Liver (tissue), 9 donors: ENCODE data around the gene C1QTNF4. TPM values are rescaled to one million over a fixed set of nuclear protein-coding genes. Genes with fewer than 3 reads are reported as not detected.

Experiments used
- DNase-seq: peaks from one replicate; pipeline ENCODE4 v3.0.0-alpha.2; 2017; ENCODE audit warnings: low spot score
- H3K27ac ChIP-seq, 2 donors: one replicate each; pipeline ENCODE4 v1.7.0; 2013; ENCODE audit warnings: inconsistent platforms in 2 of 2, low read length in 2 of 2, control low read depth in 1 of 2, low read depth in 1 of 2, mild to moderate bottlenecking in 1 of 2
- H3K27me3 ChIP-seq, 4 donors: one replicate each; pipeline versions ENCODE4 v1.6.1 to v1.7.0; 2013; ENCODE audit warnings: low read length in 3 of 4, inconsistent platforms in 1 of 4, mild to moderate bottlenecking in 1 of 4, moderate library complexity in 1 of 4; ENCODE audit not compliant: control insufficient read depth in 4 of 4, insufficient read depth in 4 of 4
- H3K36me3 ChIP-seq, 4 donors: one replicate each; pipeline versions ENCODE4 v1.6.1 to v1.7.0; 2013; ENCODE audit warnings: low read length in 3 of 4, mild to moderate bottlenecking in 3 of 4, low read depth in 1 of 4, moderate library complexity in 1 of 4; ENCODE audit not compliant: control insufficient read depth in 4 of 4, insufficient read depth in 3 of 4
- H3K4me1 ChIP-seq, 4 donors: one replicate each; pipeline versions ENCODE4 v1.6.1 to v1.7.0; 2013; ENCODE audit warnings: low read length in 3 of 4, mild to moderate bottlenecking in 3 of 4, moderate library complexity in 1 of 4; ENCODE audit not compliant: control insufficient read depth in 4 of 4, insufficient read depth in 4 of 4
- H3K4me3 ChIP-seq, 3 donors: one replicate each; pipeline versions ENCODE4 v1.6.1 to v1.7.0; 2013; ENCODE audit warnings: low read length in 3 of 3, control low read depth in 1 of 3, low read depth in 1 of 3, mild to moderate bottlenecking in 1 of 3
- H3K9ac ChIP-seq, 2 donors: one replicate each; pipeline ENCODE4 v1.7.0; 2013; ENCODE audit warnings: low read length in 2 of 2, mild to moderate bottlenecking in 2 of 2, moderate library complexity in 2 of 2, control low read depth in 1 of 2, low read depth in 1 of 2
- H3K9me3 ChIP-seq, 4 donors: one replicate each; pipeline versions ENCODE4 v1.6.1 to v1.7.0; 2013; ENCODE audit warnings: low read length in 3 of 4; ENCODE audit not compliant: control insufficient read depth in 4 of 4
- ATF3 ChIP-seq: IDR thresholded peaks from 2 replicates; pipeline ENCODE4 v1.6.1; 2016; ENCODE audit warnings: antibody characterized with exemption
- CTCF ChIP-seq: fragments of 150-350 bp; IDR thresholded peaks from 2 replicates; pipeline ENCODE4 v1.5.1; 2017; ENCODE audit warnings: improper control_type of control experiment, low read depth, low read length; ENCODE audit not compliant: missing input control
- EGR1 ChIP-seq, 2 donors: IDR thresholded peaks; 2 replicates each; pipeline ENCODE4 v1.6.1; 2016 to 2018; ENCODE audit warnings: antibody characterized with exemption in 2 of 2, low read depth in 2 of 2
- FOXA1 ChIP-seq: IDR thresholded peaks from 2 replicates; pipeline ENCODE4 v1.6.1; 2016; ENCODE audit warnings: antibody characterized with exemption
- FOXA2 ChIP-seq: IDR thresholded peaks from 2 replicates; pipeline ENCODE4 v1.6.1; 2016; ENCODE audit warnings: antibody characterized with exemption
- GABPA ChIP-seq, 2 donors: IDR thresholded peaks in 1 of 2; conservative IDR thresholded peaks in 1 of 2; 2 replicates each; pipeline ENCODE4 v1.6.1; 2016; ENCODE audit warnings: antibody characterized with exemption in 2 of 2, mild to moderate bottlenecking in 1 of 2, moderate library complexity in 1 of 2
- HNF4A ChIP-seq, 2 donors: conservative IDR thresholded peaks; 2 replicates each; pipeline ENCODE4 v1.6.1; 2016; ENCODE audit warnings: antibody characterized with exemption in 2 of 2, mild to moderate bottlenecking in 2 of 2
- HNF4G ChIP-seq: IDR thresholded peaks from 2 replicates; pipeline ENCODE4 v1.6.1; 2016; ENCODE audit warnings: antibody characterized with exemption
- JUND ChIP-seq, 2 donors: IDR thresholded peaks; 2 replicates each; pipeline ENCODE4 v1.6.1; 2016; ENCODE audit warnings: antibody characterized with exemption in 2 of 2
- MAX ChIP-seq: IDR thresholded peaks from 2 replicates; pipeline ENCODE4 v1.6.1; 2016; ENCODE audit warnings: antibody characterized with exemption
- NR2F2 ChIP-seq: IDR thresholded peaks from 2 replicates; pipeline ENCODE4 v1.6.1; 2016; ENCODE audit warnings: antibody characterized with exemption
- RAD21 ChIP-seq, 2 donors: IDR thresholded peaks; 2 replicates each; pipeline ENCODE4 v1.6.1; 2016; ENCODE audit warnings: antibody characterized with exemption in 2 of 2, mild to moderate bottlenecking in 2 of 2
- REST ChIP-seq: IDR thresholded peaks from 2 replicates; pipeline ENCODE4 v1.6.1; 2016; ENCODE audit warnings: antibody characterized with exemption, mild to moderate bottlenecking
- RXRA ChIP-seq, 2 donors: IDR thresholded peaks; 2 replicates each; pipeline ENCODE4 v1.6.1; 2017 to 2018; ENCODE audit warnings: antibody characterized with exemption in 2 of 2, mild to moderate bottlenecking in 1 of 2
- SP1 ChIP-seq: IDR thresholded peaks from 2 replicates; pipeline ENCODE4 v1.6.1; 2018; ENCODE audit warnings: antibody characterized with exemption, mild to moderate bottlenecking
- TAF1 ChIP-seq: conservative IDR thresholded peaks from 2 replicates; pipeline ENCODE4 v1.6.1; 2016; ENCODE audit warnings: antibody characterized with exemption, mild to moderate bottlenecking
- YY1 ChIP-seq: IDR thresholded peaks from 2 replicates; pipeline ENCODE4 v1.6.1; 2016; ENCODE audit warnings: antibody characterized with exemption, mild to moderate bottlenecking
- ZBTB33 ChIP-seq: IDR thresholded peaks from 2 replicates; pipeline ENCODE4 v1.6.1; 2016; ENCODE audit warnings: antibody characterized with exemption
- WGBS: extraction: QIAGEN DNeasy Blood & Tissue Kit; methylation state at CpG from one replicate; pipeline ENCODE4 v1.1.7; 2013; 5-methylcytosine and 5-hydroxymethylcytosine counted together
- polyA plus RNA-seq, 2 donors: library from polyadenylated mRNA; stranded (reverse) in 1 of 2; unstranded in 1 of 2; fragments of 200-250 nt in 1 of 2; fragments of >200 nt in 1 of 2; fragmentation: Nextera tagmentation in 1 of 2; extraction: Ambion mirVana in 1 of 2; gene quantifications; one replicate each; pipeline versions ENCODE4 v1.2.1 to v1.2.3, GENCODE V29; 2013 to 2015
- total RNA-seq, 2 donors: library from RNA; depleted of rRNA; stranded (reverse); fragments of >200 nt; gene quantifications; one replicate each; pipeline ENCODE4 v1.2.3, GENCODE V29; 2014
- donor health status: healthy.
- donor health status: healthy.
- donor health status: healthy.
- donor health status: healthy.
- donor health status: healthy.

The C1QTNF4 gene
- total and polyA plus RNA-seq, 4 donors, result 0.08 to 1.8 (median 0.32) TPM

- H3K36me3 ChIP-seq, result peaks cover 0 to 15% (median 6%) of the 10 kb centered on the region in 4 donors
- no peaks in the 10 kb centered on the region for H3K4me1 ChIP-seq
- TF ChIP-seq MAX, result no peak
- no peak for TF ChIP-seq FOXA2
- TF ChIP-seq REST, result no peak
- TF ChIP-seq ATF3, result no peak
- TF ChIP-seq RAD21 (IDR thresholded peaks at IDR 0.05), result no peak
- TF ChIP-seq ZBTB33, result no peak
- no peak for TF ChIP-seq JUND (IDR thresholded peaks at IDR 0.05)
- TF ChIP-seq GABPA (IDR thresholded peaks at IDR 0.05 in 1 of 2, conservative IDR thresholded peaks at IDR 0.05 in 1 of 2), result no peak
- no peak for TF ChIP-seq TAF1
- no peak for TF ChIP-seq CTCF
- no peak for TF ChIP-seq SP1
- TF ChIP-seq NR2F2, result no peak
- no peak for TF ChIP-seq HNF4A (conservative IDR thresholded peaks at IDR 0.05)
- TF ChIP-seq HNF4G, result no peak
- no peak for TF ChIP-seq FOXA1
- TF ChIP-seq YY1, result no peak
- no peak for TF ChIP-seq EGR1 (IDR thresholded peaks at IDR 0.05; ENCODE audit: low read depth in 2 of 2)
- TF ChIP-seq RXRA (IDR thresholded peaks at IDR 0.05), result no peak
- H3K27me3 ChIP-seq, result no peaks in the 10 kb centered on the region
- no peak overlapping the region for H3K27ac ChIP-seq
- no peak for DNase-seq
- H3K9me3 ChIP-seq, result no peaks in the 10 kb centered on the region
- WGBS, result 74% methylated on average over 6 of the region's 6 CpGs
- no peak overlapping the region for H3K9ac ChIP-seq
- no peak overlapping the region for H3K4me3 ChIP-seq
These were observed 17.2 kb upstream of the C1QTNF4 start for GRCh38 chr11:47611348-47611794.
